NB4 (cell line): ENCODE measurements around the gene CALHM4.

Source experiments
- CTCF ChIP-seq: IDR thresholded peaks from one replicate; pipeline ENCODE4 v1.5.1; 2012; ENCODE audit warnings: low read depth, low read length
- MYC ChIP-seq: IDR thresholded peaks from 2 replicates; pipeline ENCODE4 v1.6.1; 2011; ENCODE audit warnings: low read depth, low read length
- POLR2A ChIP-seq: IDR thresholded peaks from 2 replicates; pipeline ENCODE4 v1.6.1; 2011; ENCODE audit warnings: mild to moderate bottlenecking; ENCODE audit not compliant: insufficient read length; ENCODE audit errors: extremely low read depth

GRCh38 chr6:116515141-116515540 lies 38.4 kb upstream of the CALHM4 start:
- TF ChIP-seq CTCF (no peak), POLR2A (no peak), MYC (no peak)
